ENCODE data around the gene MTMR1. TPM values are rescaled to one million over a fixed set of nuclear protein-coding genes. Genes with fewer than 3 reads are reported as not detected.

MTMR1 gene
- total and polyA plus RNA-seq, 9 donors: 7.9 to 22.7 (median 18.1) TPM

GRCh38 chrX:150702966-150703694, 9.9 kb downstream of the MTMR1 start:
- no peaks in the 10 kb centered on the region for H3K9me3 ChIP-seq
- WGBS, 3 donors: 69 to 80% (median 77%) methylated on average over 1 of the region's 1 CpG
- H3K27ac ChIP-seq: no peak overlapping the region
- intact Hi-C loops (cut with DNase I): loop anchor here in 1 of 4 donors (10.0 kb wide), 1 partner anchor 338 kb away; the partner anchor contains the start of gene MAMLD1
- DNase-seq: no peak
- no peaks in the 10 kb centered on the region for H3K27me3 ChIP-seq
- H3K36me3 ChIP-seq: no peaks in the 10 kb centered on the region
- TF ChIP-seq POLR2A (IDR thresholded peaks at IDR 0.05) (no peak), EP300 (IDR thresholded peaks at IDR 0.05) (no peak), CTCF (IDR thresholded peaks at IDR 0.05) (no peak)
- H3K4me1 ChIP-seq (ENCODE audit: insufficient read depth): peaks cover 1% of the 10 kb centered on the region
- no peak overlapping the region for H3K4me3 ChIP-seq

GRCh38 chrX:150703695-150703974, 10.4 kb downstream of the MTMR1 start:
- no peak for TF ChIP-seq EP300 (IDR thresholded peaks at IDR 0.05)
- no peak for TF ChIP-seq POLR2A (IDR thresholded peaks at IDR 0.05)
- TF ChIP-seq CTCF (IDR thresholded peaks at IDR 0.05): no peak
- H3K27me3 ChIP-seq: no peaks in the 10 kb centered on the region
- no peak overlapping the region for H3K27ac ChIP-seq
- no peak for DNase-seq
- H3K36me3 ChIP-seq: no peaks in the 10 kb centered on the region
- H3K4me1 ChIP-seq (ENCODE audit: insufficient read depth): peaks cover 1% of the 10 kb centered on the region
- no peaks in the 10 kb centered on the region for H3K9me3 ChIP-seq
- intact Hi-C loops (cut with DNase I): loop anchor here in 1 of 4 donors (10.0 kb wide), 1 partner anchor 339 kb away; the partner anchor contains the start of gene MAMLD1
- no peak overlapping the region for H3K4me3 ChIP-seq

- Histone ChIP-seq H3K9me3 (no peaks in the 10 kb centered on the region), H3K36me3 (no peaks in the 10 kb centered on the region), H3K4me3 (no peak overlapping the region), H3K4me1 (ENCODE audit: insufficient read depth) (peaks cover 1% of the 10 kb centered on the region), H3K27me3 (no peaks in the 10 kb centered on the region), H3K27ac (no peak overlapping the region)
- WGBS, 3 donors: 74 to 79% (median 78%) methylated on average over 3 of the region's 3 CpGs
- intact Hi-C loops (cut with DNase I): loop anchor here in 1 of 4 donors (10.0 kb wide), 1 partner anchor 339 kb away; the partner anchor contains the start of gene MAMLD1
- TF ChIP-seq EP300 (IDR thresholded peaks at IDR 0.05) (no peak), CTCF (IDR thresholded peaks at IDR 0.05) (no peak), POLR2A (IDR thresholded peaks at IDR 0.05) (no peak)
- no peak for DNase-seq
Observed at GRCh38 chrX:150704030-150704613, 10.9 kb downstream of the MTMR1 start.

GRCh38 chrX:150712619-150713018, 19.4 kb downstream of the MTMR1 start:
- Histone ChIP-seq H3K9me3 (no peaks in the 10 kb centered on the region), H3K27ac (no peak overlapping the region), H3K27me3 (no peaks in the 10 kb centered on the region), H3K36me3 (no peaks in the 10 kb centered on the region), H3K4me3 (no peak overlapping the region), H3K4me1 (ENCODE audit: insufficient read depth) (no peaks in the 10 kb centered on the region)
- TF ChIP-seq EP300 (IDR thresholded peaks at IDR 0.05): no peak
- TF ChIP-seq POLR2A (IDR thresholded peaks at IDR 0.05): no peak
- no peak for TF ChIP-seq CTCF (IDR thresholded peaks at IDR 0.05)
- no peak for DNase-seq
- intact Hi-C loops (cut with DNase I): no loop called here

Measured in ovary (tissue), 9 donors.